Lung (tissue), 12 donors: ENCODE results near the gene UBR2. TPM values are rescaled to one million over a fixed set of nuclear protein-coding genes. Genes with fewer than 3 reads are reported as not detected.

Experiments
- ATAC-seq: fragments of 200-7000 bp; cut with Tn5 transposase; one replicate; pipeline ENCODE4 v1.9.1; 2020; ENCODE audit warnings: moderate number of reproducible peaks; ENCODE audit not compliant: insufficient read depth, low FRiP score
- DNase-seq, 3 donors: peaks; one replicate each; pipeline ENCODE4 v3.0.0-alpha.2; 2013 to 2017
- H3K27ac ChIP-seq, 2 donors: one replicate each; pipeline ENCODE4 v1.5.1; 2013; ENCODE audit warnings: mild to moderate bottlenecking in 2 of 2, moderate library complexity in 2 of 2, control low read depth in 1 of 2, inconsistent platforms in 1 of 2, low read depth in 1 of 2, low read length in 1 of 2
- H3K27me3 ChIP-seq, 3 donors: one replicate each; pipeline ENCODE4 v1.5.1; 2013; ENCODE audit warnings: low read length in 2 of 3; ENCODE audit not compliant: control insufficient read depth in 3 of 3, insufficient read depth in 3 of 3
- H3K36me3 ChIP-seq, 4 donors: one replicate each; pipeline ENCODE4 v1.5.1; 2013; ENCODE audit warnings: low read length in 4 of 4, mild to moderate bottlenecking in 1 of 4, moderate library complexity in 1 of 4; ENCODE audit not compliant: control insufficient read depth in 4 of 4, insufficient read depth in 4 of 4
- H3K4me1 ChIP-seq, 5 donors: one replicate each; pipeline ENCODE4 v1.5.1; 2013; ENCODE audit warnings: low read length in 5 of 5, mild to moderate bottlenecking in 2 of 5, moderate library complexity in 1 of 5; ENCODE audit not compliant: control insufficient read depth in 5 of 5, insufficient read depth in 5 of 5
- H3K4me3 ChIP-seq: one replicate; pipeline ENCODE4 v1.5.1; 2013; ENCODE audit warnings: mild to moderate bottlenecking, control low read depth, moderate library complexity
- H3K9ac ChIP-seq, 2 donors: one replicate each; pipeline ENCODE4 v1.5.1; 2013; ENCODE audit warnings: low read length in 2 of 2, control low read depth in 1 of 2; ENCODE audit not compliant: insufficient read depth in 1 of 2
- H3K9me3 ChIP-seq, 4 donors: one replicate each; pipeline ENCODE4 v1.5.1; 2013; ENCODE audit warnings: low read length in 3 of 4, mild to moderate bottlenecking in 1 of 4, moderate library complexity in 1 of 4; ENCODE audit not compliant: control insufficient read depth in 4 of 4, insufficient read depth in 3 of 4
- CTCF ChIP-seq: IDR thresholded peaks from 2 replicates; pipeline ENCODE4 v1.5.1; 2012; ENCODE audit warnings: mild to moderate bottlenecking; ENCODE audit errors: control extremely low read depth, extremely low read depth
- WGBS, 2 donors: extraction: QIAGEN DNeasy Blood & Tissue Kit; methylation state at CpG; one replicate each; pipeline ENCODE4 v1.1.7; 2013; 5-methylcytosine and 5-hydroxymethylcytosine counted together
- polyA plus RNA-seq, 2 donors: library from polyadenylated mRNA; stranded (reverse); fragments of 200-250 nt; gene quantifications; one replicate each; pipeline ENCODE4 v1.2.1, GENCODE V29; 2013
- total RNA-seq, 2 donors: library from RNA; depleted of rRNA in 1 of 2; stranded (reverse); fragments of >200 nt in 1 of 2; gene quantifications; one replicate each; pipeline ENCODE4 v1.2.1, GENCODE V29; 2014 to 2021
- donor health status: control.
- donor health status: control.
- donor health status: Bipolar disorder and iron deficiency.
- donor health status: healthy.
- donor health status: DM: yes; HTN: yes; CAD: no.

The UBR2 gene
- total and polyA plus RNA-seq, 4 donors: 8.4 to 45.4 (median 19.0) TPM

- H3K9me3 ChIP-seq: peaks cover 0 to 3% (median 0%) of the 10 kb centered on the region in 4 donors
- H3K9ac ChIP-seq: no peak overlapping the region
- no peak for ATAC-seq
- H3K4me3 ChIP-seq: no peak overlapping the region
- WGBS, 2 donors: 91 to 94% methylated on average over 6 of the region's 6 CpGs
- no peak for TF ChIP-seq CTCF
- H3K27me3 ChIP-seq: no peaks in the 10 kb centered on the region
- no peak for DNase-seq
- H3K27ac ChIP-seq: no peak overlapping the region
- peaks cover 0 to 4% (median 0%) of the 10 kb centered on the region in 5 donors for H3K4me1 ChIP-seq
- H3K36me3 ChIP-seq: no peaks in the 10 kb centered on the region
These were observed 146.0 kb downstream of the UBR2 start for GRCh38 chr6:42709871-42710270.

GRCh38 chr6:42710316-42710715 is 146.5 kb downstream of the UBR2 start:
- peaks cover 0 to 3% (median 0%) of the 10 kb centered on the region in 4 donors for H3K9me3 ChIP-seq
- H3K9ac ChIP-seq: no peak overlapping the region
- H3K4me1 ChIP-seq: peaks cover 0 to 4% (median 0%) of the 10 kb centered on the region in 5 donors
- H3K36me3 ChIP-seq: no peaks in the 10 kb centered on the region
- no peak overlapping the region for H3K4me3 ChIP-seq
- no peak for TF ChIP-seq CTCF
- peak; percentile 59 to 71 (median 69) for DNase-seq
- WGBS, 2 donors: 53 to 62% methylated on average over 9 of the region's 9 CpGs
- ATAC-seq: no peak
- no peak overlapping the region for H3K27ac ChIP-seq
- H3K27me3 ChIP-seq: no peaks in the 10 kb centered on the region

DNA sequence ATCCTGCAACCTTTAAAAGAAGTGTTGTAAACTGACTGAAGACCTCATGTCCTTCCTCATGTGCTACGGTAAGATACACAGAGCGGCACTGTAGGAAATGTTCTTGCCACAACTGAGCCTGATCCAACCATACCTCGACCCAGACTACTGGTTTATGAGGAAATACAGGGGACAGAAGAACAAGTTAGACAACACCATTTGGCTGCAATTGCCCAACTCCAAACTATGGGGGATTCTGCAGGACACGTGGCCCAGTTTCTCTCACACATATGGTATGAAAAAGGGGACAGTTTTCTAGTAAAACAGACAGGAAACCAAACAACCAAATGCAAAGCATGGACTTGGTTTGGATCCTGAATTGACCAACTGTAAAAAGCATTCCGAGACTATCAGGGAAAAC is 148.1 kb downstream of the UBR2 start:
- no peaks in the 10 kb centered on the region for H3K27me3 ChIP-seq
- no peak for TF ChIP-seq CTCF
- ATAC-seq: no peak
- peaks cover 0 to 3% (median 0%) of the 10 kb centered on the region in 4 donors for H3K9me3 ChIP-seq
- peaks cover 0 to 4% (median 0%) of the 10 kb centered on the region in 5 donors for H3K4me1 ChIP-seq
- no peaks in the 10 kb centered on the region for H3K36me3 ChIP-seq
- no peak overlapping the region for H3K27ac ChIP-seq
- no peak overlapping the region for H3K4me3 ChIP-seq
- no peak overlapping the region for H3K9ac ChIP-seq
- WGBS, 2 donors: 79 to 93% methylated on average over 5 of the region's 5 CpGs
- no peak for DNase-seq
